Immature natural killer cell (primary cell): Measurements from ENCODE around the gene ATP1A2. TPM values are rescaled to one million over a fixed set of nuclear protein-coding genes. Genes with fewer than 3 reads are reported as not detected.

ENCODE experiments used
- DNase-seq, 3 donors: peaks; one replicate each; pipeline ENCODE4 v3.0.0; 2022; ENCODE audit warnings: mixed read lengths in 1 of 3
- H3K27ac Mint-ChIP-seq, 6 donors: one replicate each; pipeline ENCODE4 v1.8.0; 2020; ENCODE audit warnings: mixed read lengths in 6 of 6, mild to moderate bottlenecking in 5 of 6, inconsistent platforms in 4 of 6, moderate library complexity in 3 of 6
- H3K27me3 Mint-ChIP-seq, 3 donors: one replicate each; pipeline ENCODE4 v1.8.0; 2020 to 2021; ENCODE audit warnings: low read depth in 3 of 3, mild to moderate bottlenecking in 3 of 3, mixed read lengths in 3 of 3, moderate library complexity in 3 of 3, inconsistent platforms in 1 of 3
- H3K36me3 Mint-ChIP-seq, 3 donors: one replicate each; pipeline ENCODE4 v1.8.0; 2020; ENCODE audit warnings: mixed read lengths in 3 of 3, inconsistent platforms in 2 of 3, mild to moderate bottlenecking in 2 of 3
- H3K4me1 Mint-ChIP-seq, 2 donors: one replicate each; pipeline ENCODE4 v1.8.0; 2020; ENCODE audit warnings: inconsistent platforms in 2 of 2, mild to moderate bottlenecking in 2 of 2, mixed read lengths in 2 of 2, moderate library complexity in 1 of 2
- H3K4me3 Mint-ChIP-seq, 5 donors: one replicate each; pipeline ENCODE4 v1.8.0; 2020; ENCODE audit warnings: mild to moderate bottlenecking in 5 of 5, mixed read lengths in 5 of 5, inconsistent platforms in 3 of 5, moderate library complexity in 3 of 5
- H3K9me3 Mint-ChIP-seq, 6 donors: one replicate each; pipeline ENCODE4 v1.8.0; 2020; ENCODE audit warnings: mild to moderate bottlenecking in 6 of 6, mixed read lengths in 6 of 6, inconsistent platforms in 4 of 6, moderate library complexity in 3 of 6
- polyA plus RNA-seq, 3 donors: library from polyadenylated mRNA; unstranded; fragments of 300-500 nt; fragmentation: Illumina TruSeq; gene quantifications; one replicate each; pipeline ENCODE4 v1.2.3, GENCODE V29; 2021

The ATP1A2 gene
- polyA plus RNA-seq, 3 donors from 2014 or later = not detected

DNA sequence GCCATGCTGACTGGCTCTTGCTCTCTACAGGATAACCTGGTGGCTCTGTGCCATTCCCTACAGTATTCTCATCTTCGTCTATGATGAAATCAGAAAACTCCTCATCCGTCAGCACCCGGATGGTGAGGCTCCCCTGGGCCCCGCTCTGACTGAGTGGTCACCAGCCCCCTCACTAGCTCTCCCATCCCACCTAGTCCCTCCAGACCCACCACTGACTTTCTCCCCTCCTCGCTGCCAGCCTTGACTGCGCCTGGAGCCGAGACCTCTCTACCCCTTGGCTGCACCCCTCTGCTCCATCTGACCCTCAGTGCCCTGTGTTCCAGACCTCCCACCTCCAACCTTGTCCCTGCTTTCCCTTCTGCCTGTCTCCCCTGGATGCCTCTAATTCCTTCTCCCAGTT lies 70.7 kb downstream of the ATP1A2 start:
- H3K4me1 Mint-ChIP-seq = no peaks in the 10 kb centered on the region
- H3K27me3 Mint-ChIP-seq = peaks cover 3 to 9% (median 4%) of the 10 kb centered on the region in 3 donors
- H3K27ac Mint-ChIP-seq = no peak overlapping the region
- no peak for DNase-seq
- H3K9me3 Mint-ChIP-seq = no peaks in the 10 kb centered on the region
- no peaks in the 10 kb centered on the region for H3K36me3 Mint-ChIP-seq
- no peak overlapping the region for H3K4me3 Mint-ChIP-seq

DNA sequence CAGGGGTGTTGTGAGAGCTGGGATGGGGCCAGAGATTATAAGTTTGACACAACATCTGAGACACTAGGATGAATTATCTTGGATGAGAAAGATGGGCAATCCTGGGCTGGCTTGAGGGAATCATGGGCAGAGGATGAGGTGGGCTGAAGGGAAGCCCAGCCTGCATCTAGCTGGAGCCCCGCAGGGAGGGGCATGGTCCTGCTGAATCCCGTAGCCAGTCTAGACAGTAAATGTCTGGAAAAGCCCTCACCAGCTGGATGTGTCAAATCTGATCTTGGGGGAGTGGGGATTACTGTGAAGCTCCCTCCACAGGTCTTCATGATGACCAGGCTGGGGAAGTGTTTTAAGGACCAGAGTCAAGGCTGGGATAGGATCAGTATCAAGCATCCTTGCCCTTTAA lies 71.2 kb downstream of the ATP1A2 start:
- no peaks in the 10 kb centered on the region for H3K4me1 Mint-ChIP-seq
- no peak overlapping the region for H3K27ac Mint-ChIP-seq
- H3K36me3 Mint-ChIP-seq = no peaks in the 10 kb centered on the region
- H3K4me3 Mint-ChIP-seq = no peak overlapping the region
- DNase-seq = no peak
- no peaks in the 10 kb centered on the region for H3K9me3 Mint-ChIP-seq
- H3K27me3 Mint-ChIP-seq = peaks cover 3 to 9% (median 4%) of the 10 kb centered on the region in 3 donors

DNA sequence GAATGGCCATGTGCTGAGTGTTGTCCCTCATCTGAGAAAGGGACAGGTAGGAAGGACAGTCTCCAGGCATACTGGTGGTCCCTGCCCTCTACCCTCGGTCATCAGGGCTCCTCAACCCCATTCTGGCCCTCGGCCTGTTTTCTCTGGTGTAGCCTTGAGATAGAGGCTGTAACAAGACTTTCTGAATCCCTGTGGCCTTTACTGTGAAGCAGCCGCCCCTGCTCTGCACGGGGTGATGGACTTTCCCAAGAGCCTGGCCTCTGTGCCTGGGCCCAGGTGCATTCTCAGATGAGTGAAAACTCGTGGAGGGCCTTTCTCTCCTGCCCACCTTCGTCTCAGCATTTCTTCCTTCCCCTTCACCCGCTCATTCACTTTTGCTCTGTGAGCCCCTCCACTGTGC lies 71.8 kb downstream of the ATP1A2 start:
- no peaks in the 10 kb centered on the region for H3K36me3 Mint-ChIP-seq
- H3K4me3 Mint-ChIP-seq = no peak overlapping the region
- no peak overlapping the region for H3K27ac Mint-ChIP-seq
- H3K9me3 Mint-ChIP-seq = no peaks in the 10 kb centered on the region
- no peak for DNase-seq
- peaks cover 3 to 9% (median 4%) of the 10 kb centered on the region in 3 donors for H3K27me3 Mint-ChIP-seq
- no peaks in the 10 kb centered on the region for H3K4me1 Mint-ChIP-seq

DNA sequence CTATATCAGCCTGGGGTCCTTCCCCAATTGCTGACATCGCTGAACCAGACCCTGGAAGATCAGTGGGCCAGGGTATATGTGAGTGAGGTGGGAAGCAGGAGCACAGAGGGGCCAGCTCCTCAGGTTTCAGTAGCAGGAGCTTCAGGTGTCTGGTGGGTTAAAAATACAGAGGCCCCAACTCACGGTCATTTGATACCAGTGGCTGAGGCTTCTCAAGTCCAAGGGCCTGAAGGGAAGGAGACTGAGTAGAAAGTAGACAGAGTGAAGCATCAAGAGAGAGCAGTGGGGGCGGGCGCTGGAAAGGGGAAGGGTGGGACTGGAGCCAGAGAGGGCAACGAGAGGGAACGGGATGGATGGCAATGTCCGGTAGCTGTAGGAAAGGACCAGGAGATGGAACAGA lies 72.8 kb downstream of the ATP1A2 start:
- Mint-ChIP-seq H3K27ac (no peak overlapping the region), H3K4me3 (no peak overlapping the region), H3K4me1 (no peaks in the 10 kb centered on the region), H3K36me3 (no peaks in the 10 kb centered on the region), H3K9me3 (no peaks in the 10 kb centered on the region), H3K27me3 (peaks cover 3 to 9% (median 4%) of the 10 kb centered on the region in 3 donors)
- no peak for DNase-seq

DNA sequence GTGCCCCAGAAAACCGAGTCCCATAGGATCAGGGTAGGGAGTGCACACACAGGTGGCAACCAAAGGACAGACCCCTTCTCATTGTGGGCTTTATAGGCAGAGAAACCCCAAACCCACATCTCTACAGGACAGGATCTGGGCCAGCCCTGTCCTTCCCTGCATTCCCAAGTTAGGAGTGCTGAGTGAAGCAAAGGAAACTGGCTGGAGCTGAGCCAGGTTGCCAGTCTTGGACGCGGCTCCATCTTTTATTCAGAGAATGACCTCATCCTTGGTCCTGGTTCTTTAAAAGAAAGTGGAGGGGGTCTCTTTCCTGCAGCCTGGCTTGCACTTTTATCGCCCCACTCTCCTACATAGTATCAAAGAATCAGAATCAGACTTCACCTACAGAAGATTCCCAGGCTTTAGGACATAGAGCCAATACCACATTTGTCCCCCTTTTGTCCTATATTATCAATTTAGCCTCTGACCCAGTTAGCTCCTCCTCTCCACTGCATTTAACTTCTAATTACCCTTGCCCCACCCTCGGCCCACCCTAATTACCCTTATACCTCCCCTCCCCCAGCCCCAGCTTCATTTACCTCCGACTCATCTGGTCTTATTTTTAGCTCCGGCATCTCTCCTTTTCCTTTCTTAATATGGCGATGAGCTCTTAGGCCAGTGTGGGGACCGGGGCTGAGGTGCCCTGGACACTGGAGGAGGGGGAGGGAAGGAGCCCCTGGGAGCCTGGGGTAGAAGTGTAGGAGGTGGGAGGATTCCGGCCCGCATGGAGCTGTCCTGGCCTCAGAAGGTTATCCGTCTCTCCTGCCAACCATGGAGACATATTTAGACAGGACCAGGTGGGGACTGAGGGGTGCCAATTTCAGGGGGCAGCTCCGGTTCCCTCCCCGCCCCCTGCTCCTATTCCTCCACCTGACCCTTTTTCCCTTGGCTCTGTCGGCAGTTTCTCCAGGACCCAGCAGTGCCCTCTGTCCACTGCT lies 74.4 kb downstream of the ATP1A2 start, which contains the start of gene CASQ1:
Gene CASQ1, plus strand, starts transcription at position 927 of the 977 bp plus-strand sequence. CDS start 177 bp downstream, outside the sequence.
- H3K36me3 Mint-ChIP-seq = no peaks in the 10 kb centered on the region
- no peaks in the 10 kb centered on the region for H3K9me3 Mint-ChIP-seq
- H3K27me3 Mint-ChIP-seq = peaks cover 3 to 9% (median 4%) of the 10 kb centered on the region in 3 donors
- no peaks in the 10 kb centered on the region for H3K4me1 Mint-ChIP-seq
- H3K4me3 Mint-ChIP-seq = no peak within 1 kb of the TSS
- no peak for DNase-seq
- no peak within 1 kb of the TSS for H3K27ac Mint-ChIP-seq

DNA sequence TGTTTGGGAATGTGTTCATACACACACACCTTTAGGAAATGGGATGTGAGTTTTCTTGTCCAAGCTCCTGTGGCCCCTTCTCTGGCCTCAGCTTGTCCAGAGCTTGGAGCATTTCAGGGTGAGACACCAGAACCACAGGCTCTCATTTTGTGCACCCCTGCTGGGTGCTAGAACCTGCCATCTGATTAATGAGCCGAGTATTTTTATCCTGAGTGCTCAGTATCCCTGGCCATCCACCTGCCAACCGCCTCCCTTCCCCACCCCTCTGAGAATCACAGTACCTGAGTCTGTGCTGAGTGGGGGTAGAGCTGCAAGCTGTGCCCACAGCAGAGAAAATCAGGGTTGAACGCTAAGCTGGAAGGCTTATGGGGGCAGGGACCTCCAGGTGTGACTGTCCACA lies 76.2 kb downstream of the ATP1A2 start:
- Mint-ChIP-seq H3K4me3 (no peak overlapping the region), H3K36me3 (no peaks in the 10 kb centered on the region), H3K9me3 (no peaks in the 10 kb centered on the region), H3K4me1 (no peaks in the 10 kb centered on the region), H3K27ac (no peak overlapping the region), H3K27me3 (peaks cover 0 to 3% (median 3%) of the 10 kb centered on the region in 3 donors)
- no peak for DNase-seq

DNA sequence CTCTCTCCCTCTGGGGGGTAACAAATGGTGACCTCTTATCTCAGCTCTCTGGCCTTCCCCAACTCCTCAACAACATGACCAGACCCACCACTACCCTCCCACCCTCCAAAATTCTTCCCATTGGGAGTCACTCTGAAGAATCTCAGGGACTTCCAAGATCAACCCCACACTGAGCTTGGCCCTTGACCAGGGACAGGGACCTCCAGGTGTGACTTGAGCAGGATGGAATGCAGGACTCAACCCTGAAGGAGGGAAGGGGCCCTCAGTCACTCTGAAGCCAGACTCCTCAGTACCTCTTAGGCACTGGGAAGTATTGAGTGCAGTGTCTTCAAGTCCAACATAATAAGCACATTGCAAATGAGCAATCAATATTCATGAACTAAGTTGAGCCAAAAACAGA lies 76.7 kb downstream of the ATP1A2 start:
- Mint-ChIP-seq H3K27me3 (peaks cover 0 to 3% (median 3%) of the 10 kb centered on the region in 3 donors), H3K36me3 (no peaks in the 10 kb centered on the region), H3K9me3 (no peaks in the 10 kb centered on the region), H3K27ac (no peak overlapping the region), H3K4me3 (no peak overlapping the region), H3K4me1 (no peaks in the 10 kb centered on the region)
- DNase-seq = no peak

Other genes with a start within 250 kb of the ATP1A2 start
- gene CFAP45, start 215.6 kb upstream of the ATP1A2 start, polyA plus RNA-seq = under 1 TPM in 1 of 3 donors, not detected in 2; 0.36 TPM
- 1,000 to 10,000 TPM in 2 of 3 donors, 100 to 1,000 TPM in 1; 660 to 1,369 (median 1,251) TPM for gene TAGLN2, start 190.3 kb upstream of the ATP1A2 start, polyA plus RNA-seq
- not detected for gene IGSF9, start 170.1 kb upstream of the ATP1A2 start, polyA plus RNA-seq
- gene SLAMF9, start 161.5 kb upstream of the ATP1A2 start, polyA plus RNA-seq = not detected
- gene PIGM, start 83.8 kb upstream of the ATP1A2 start, polyA plus RNA-seq = 1 to 10 TPM; 2.1 to 3.3 (median 3.0) TPM
- not detected for gene KCNJ10, start 45.6 kb upstream of the ATP1A2 start, polyA plus RNA-seq
- not detected for gene KCNJ9, start 34.2 kb upstream of the ATP1A2 start, polyA plus RNA-seq
- 10 to 100 TPM; 29.1 to 57.4 (median 40.5) TPM for gene IGSF8, start 17.1 kb upstream of the ATP1A2 start, polyA plus RNA-seq
- gene ATP1A4, start 35.8 kb downstream of the ATP1A2 start, polyA plus RNA-seq = not detected
- gene CASQ1, start 74.8 kb downstream of the ATP1A2 start, polyA plus RNA-seq = not detected
- gene PEA15, start 89.6 kb downstream of the ATP1A2 start, polyA plus RNA-seq = 10 to 100 TPM; 12.8 to 14.2 (median 13.2) TPM
- 10 to 100 TPM; 42.3 to 62.1 (median 58.1) TPM for gene DCAF8, start 146.8 kb downstream of the ATP1A2 start, polyA plus RNA-seq
- 10 to 100 TPM; 62.5 to 71.9 (median 62.6) TPM for gene PEX19, start 169.4 kb downstream of the ATP1A2 start, polyA plus RNA-seq
- 100 to 1,000 TPM; 114 to 175 (median 143) TPM for gene COPA, start 227.5 kb downstream of the ATP1A2 start, polyA plus RNA-seq
- 100 to 1,000 TPM in 1 of 3 donors, 10 to 100 TPM in 2; 60.0 to 159 (median 92.3) TPM for gene NCSTN, start 227.6 kb downstream of the ATP1A2 start, polyA plus RNA-seq